NT2/D1 (cell line): ENCODE measurements around the gene ERICH6.

Experiments used
- DNase-seq: peaks from one replicate; pipeline ENCODE4 v3.0.0-alpha.2; 2011; ENCODE audit warnings: low read depth, low spot score
- H3K27me3 ChIP-seq: 2 replicates; pipeline ENCODE4 v1.6.0; 2011; ENCODE audit warnings: mild to moderate bottlenecking; ENCODE audit not compliant: insufficient read length, insufficient read depth
- H3K36me3 ChIP-seq: 2 replicates; pipeline ENCODE4 v1.6.1; 2011; ENCODE audit warnings: mild to moderate bottlenecking, low read length, mixed read lengths; ENCODE audit not compliant: insufficient read depth, insufficient read length
- H3K4me1 ChIP-seq: 2 replicates; pipeline ENCODE4 v1.5.1; 2011; ENCODE audit not compliant: insufficient read depth, insufficient read length
- H3K4me3 ChIP-seq: 2 replicates; pipeline ENCODE4 v1.5.1; 2011; ENCODE audit warnings: low read depth; ENCODE audit not compliant: insufficient read length
- H3K9ac ChIP-seq: 2 replicates; pipeline ENCODE4 v1.6.0; 2011; ENCODE audit warnings: low read depth; ENCODE audit not compliant: insufficient read length
- H3K9me3 ChIP-seq: 2 replicates; pipeline ENCODE4 v1.5.1; 2011; ENCODE audit warnings: mild to moderate bottlenecking, low read length; ENCODE audit not compliant: insufficient read depth
- SUZ12 ChIP-seq: IDR thresholded peaks from 2 replicates; pipeline ENCODE4 v1.6.1; 2011; ENCODE audit not compliant: insufficient read length, insufficient read depth; ENCODE audit errors: extremely low read depth
- YY1 ChIP-seq: IDR thresholded peaks from 2 replicates; pipeline ENCODE4 v1.6.1; 2011; ENCODE audit not compliant: insufficient read length, insufficient read depth
- ZNF274 ChIP-seq: IDR thresholded peaks from 2 replicates; pipeline ENCODE4 v1.6.1; 2011; ENCODE audit warnings: mild to moderate bottlenecking, low read depth, low read length

ERICH6 gene

DNA sequence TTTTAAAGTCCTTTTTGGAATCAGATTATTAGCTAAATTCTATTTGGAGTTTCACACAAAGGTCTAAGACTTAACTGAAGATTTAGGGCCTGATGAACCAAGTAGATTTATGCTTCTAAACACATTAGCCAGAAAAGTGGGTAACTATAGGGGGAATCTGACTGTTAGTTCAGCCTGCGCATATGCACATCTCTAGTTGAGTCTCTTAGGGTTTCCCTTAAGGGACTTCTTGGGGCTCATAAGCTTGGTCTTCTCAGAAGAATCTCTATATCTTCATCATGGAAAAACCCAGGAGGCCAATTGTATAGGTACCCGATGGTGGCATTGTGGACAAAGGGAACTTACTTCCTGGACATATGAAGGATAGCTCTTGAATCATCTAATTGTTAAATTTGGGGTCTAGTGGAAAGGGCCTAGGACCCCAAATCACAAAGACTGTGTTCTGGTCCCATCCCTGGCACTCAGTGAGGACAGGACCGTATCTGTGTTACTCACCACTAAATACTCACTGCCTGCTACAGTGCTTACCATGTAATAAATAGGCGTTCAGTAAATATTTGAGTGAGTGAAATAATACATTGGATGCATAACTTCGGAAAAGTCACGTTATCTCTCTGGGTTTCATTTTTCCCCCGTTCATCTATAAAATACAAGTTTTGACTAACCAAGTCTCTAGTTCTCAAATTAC lies 83.6 kb downstream of the ERICH6 start:
- no peak overlapping the region for H3K9ac ChIP-seq
- TF ChIP-seq YY1, result no peak
- no peak for TF ChIP-seq ZNF274
- no peak for TF ChIP-seq SUZ12
- H3K9me3 ChIP-seq, result no peaks in the 10 kb centered on the region
- no peak for DNase-seq
- no peaks in the 10 kb centered on the region for H3K27me3 ChIP-seq
- no peaks in the 10 kb centered on the region for H3K4me1 ChIP-seq
- H3K36me3 ChIP-seq, result peaks cover 24% of the 10 kb centered on the region
- no peak overlapping the region for H3K4me3 ChIP-seq

DNA sequence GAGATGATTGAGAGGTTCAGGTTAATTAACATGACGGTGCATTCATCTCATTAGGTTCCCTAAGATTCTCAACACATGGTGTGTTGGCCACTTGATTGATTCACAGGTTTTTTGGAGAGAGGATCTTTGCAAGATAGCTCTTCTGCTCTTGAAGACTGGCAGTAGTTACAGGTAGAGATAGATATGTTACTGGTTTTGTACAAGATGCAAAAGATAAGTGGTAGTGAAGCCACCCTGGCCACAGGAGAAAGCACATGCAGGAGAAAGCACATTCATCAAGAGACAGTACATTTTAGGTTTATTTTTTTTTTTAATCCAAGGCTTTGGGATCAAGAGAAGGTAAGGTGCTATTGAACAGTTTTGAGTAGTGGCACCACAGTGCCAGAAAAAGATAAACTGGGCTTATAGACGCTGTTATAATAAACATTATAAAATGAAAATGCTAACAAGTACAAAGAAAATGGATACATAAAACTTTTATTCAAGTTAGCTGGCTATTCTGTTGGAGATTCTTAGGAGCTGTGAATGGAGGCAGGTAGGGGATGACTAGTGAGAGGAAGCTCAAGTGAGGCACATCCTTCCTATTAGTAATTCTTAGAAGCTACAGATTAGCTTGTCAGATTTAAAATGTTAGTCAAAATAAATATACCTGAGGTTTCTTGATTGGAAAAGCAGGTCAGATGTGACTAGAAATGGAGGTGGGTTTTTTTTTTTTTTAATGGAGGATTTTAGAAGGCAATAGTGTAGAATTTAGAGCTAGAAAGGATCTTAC lies 89.8 kb downstream of the ERICH6 start:
- Histone ChIP-seq H3K36me3 (peaks cover 32% of the 10 kb centered on the region), H3K9me3 (no peaks in the 10 kb centered on the region), H3K4me1 (no peaks in the 10 kb centered on the region), H3K27me3 (no peaks in the 10 kb centered on the region), H3K4me3 (no peak overlapping the region), H3K9ac (no peak overlapping the region)
- no peak for DNase-seq
- no peak for TF ChIP-seq ZNF274
- no peak for TF ChIP-seq SUZ12
- no peak for TF ChIP-seq YY1

DNA sequence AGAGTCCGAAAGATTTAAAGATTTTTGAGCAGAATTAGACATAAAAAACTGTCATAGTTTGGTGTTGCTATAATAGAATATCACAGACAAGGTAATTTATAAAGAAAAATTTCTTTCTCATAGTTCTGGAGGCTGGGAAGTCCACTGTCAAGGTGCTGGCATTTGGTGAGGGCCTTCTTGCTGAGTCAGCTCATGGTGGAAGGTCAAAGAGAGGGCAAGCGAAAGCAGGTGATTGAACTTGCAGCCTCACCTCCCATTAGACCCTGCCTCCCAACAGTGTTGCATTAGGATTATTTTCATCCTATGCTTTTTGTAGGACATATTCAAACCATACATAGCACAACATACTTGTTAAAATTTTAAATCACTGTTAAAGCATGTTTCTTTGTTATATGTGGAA lies 90.7 kb downstream of the ERICH6 start:
- H3K27me3 ChIP-seq, result no peaks in the 10 kb centered on the region
- H3K9ac ChIP-seq, result no peak overlapping the region
- no peak for TF ChIP-seq ZNF274
- no peak for TF ChIP-seq SUZ12
- TF ChIP-seq YY1, result no peak
- H3K4me1 ChIP-seq, result no peaks in the 10 kb centered on the region
- peaks cover 32% of the 10 kb centered on the region for H3K36me3 ChIP-seq
- no peak overlapping the region for H3K4me3 ChIP-seq
- DNase-seq, result no peak
- H3K9me3 ChIP-seq, result no peaks in the 10 kb centered on the region

DNA sequence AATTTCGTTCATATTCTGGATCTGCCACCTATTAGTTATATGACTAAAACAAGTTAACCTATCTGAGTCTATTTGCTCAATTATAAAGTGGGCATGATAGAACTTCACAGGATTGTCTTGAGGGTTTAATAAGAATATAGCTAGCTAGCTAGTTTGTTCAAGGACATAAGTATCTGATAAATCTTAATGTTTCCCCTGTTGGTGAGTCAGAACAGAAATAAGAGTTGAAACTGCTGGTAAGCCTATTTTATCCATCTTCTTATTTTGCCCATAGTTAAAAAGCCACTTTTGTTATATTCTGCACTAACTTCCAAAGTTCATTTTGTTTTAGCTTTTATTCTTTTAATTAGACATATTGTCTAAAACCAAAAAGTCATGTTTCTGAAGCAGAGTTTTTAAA lies 91.2 kb downstream of the ERICH6 start:
- H3K27me3 ChIP-seq, result no peaks in the 10 kb centered on the region
- no peaks in the 10 kb centered on the region for H3K4me1 ChIP-seq
- H3K36me3 ChIP-seq, result peaks cover 33% of the 10 kb centered on the region
- no peak for DNase-seq
- H3K4me3 ChIP-seq, result no peak overlapping the region
- no peak overlapping the region for H3K9ac ChIP-seq
- no peaks in the 10 kb centered on the region for H3K9me3 ChIP-seq
- TF ChIP-seq SUZ12, result no peak
- no peak for TF ChIP-seq YY1
- no peak for TF ChIP-seq ZNF274

DNA sequence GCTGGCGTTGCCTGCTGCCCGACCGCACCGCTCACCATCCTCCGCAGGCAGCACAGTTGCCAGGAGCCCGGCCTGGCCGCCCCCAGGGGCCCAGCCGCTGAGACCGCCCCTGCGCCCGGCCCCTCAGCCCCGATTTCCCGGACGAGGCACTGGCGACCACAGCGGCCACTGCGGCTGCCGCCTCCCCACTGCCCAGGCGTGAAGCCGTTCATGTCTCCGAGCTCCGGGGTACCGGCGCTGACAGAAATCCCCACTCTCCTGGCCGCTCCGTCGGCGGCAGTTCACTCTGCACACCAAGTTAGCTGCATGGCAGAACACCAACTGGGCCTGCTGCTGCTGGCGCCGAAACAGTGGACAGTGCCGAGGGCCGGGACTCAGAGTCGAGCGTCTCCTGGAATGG lies 92.1 kb downstream of the ERICH6 start:
- H3K9me3 ChIP-seq, result no peaks in the 10 kb centered on the region
- H3K36me3 ChIP-seq, result peaks cover 39% of the 10 kb centered on the region
- no peak for DNase-seq
- H3K4me3 ChIP-seq, result no peak overlapping the region
- H3K9ac ChIP-seq, result no peak overlapping the region
- no peaks in the 10 kb centered on the region for H3K4me1 ChIP-seq
- TF ChIP-seq SUZ12, result no peak
- no peak for TF ChIP-seq ZNF274
- TF ChIP-seq YY1, result no peak
- H3K27me3 ChIP-seq, result no peaks in the 10 kb centered on the region

DNA sequence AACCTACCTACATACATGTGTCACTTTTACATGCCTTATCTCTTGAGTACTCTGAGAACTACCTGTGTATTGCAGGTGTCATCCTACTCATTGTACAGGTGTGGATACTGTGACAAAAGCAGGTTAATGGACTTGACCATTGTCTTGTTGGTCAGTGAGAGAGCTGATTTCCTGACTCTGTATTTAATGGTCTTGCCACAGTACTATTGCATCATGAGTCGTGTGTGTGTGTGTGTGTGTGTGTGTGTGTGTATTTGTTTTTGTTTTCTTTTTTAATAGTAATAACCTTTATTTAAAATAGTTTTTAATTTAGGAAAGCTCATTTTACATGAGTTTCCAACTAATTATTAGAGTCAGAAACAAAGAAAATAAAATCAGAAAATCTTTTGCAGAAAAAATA lies 92.9 kb downstream of the ERICH6 start:
- H3K36me3 ChIP-seq, result peaks cover 43% of the 10 kb centered on the region
- H3K9me3 ChIP-seq, result no peaks in the 10 kb centered on the region
- no peaks in the 10 kb centered on the region for H3K27me3 ChIP-seq
- DNase-seq, result no peak
- no peak overlapping the region for H3K9ac ChIP-seq
- H3K4me1 ChIP-seq, result no peaks in the 10 kb centered on the region
- TF ChIP-seq SUZ12 (no peak), YY1 (no peak), ZNF274 (no peak)
- no peak overlapping the region for H3K4me3 ChIP-seq

DNA sequence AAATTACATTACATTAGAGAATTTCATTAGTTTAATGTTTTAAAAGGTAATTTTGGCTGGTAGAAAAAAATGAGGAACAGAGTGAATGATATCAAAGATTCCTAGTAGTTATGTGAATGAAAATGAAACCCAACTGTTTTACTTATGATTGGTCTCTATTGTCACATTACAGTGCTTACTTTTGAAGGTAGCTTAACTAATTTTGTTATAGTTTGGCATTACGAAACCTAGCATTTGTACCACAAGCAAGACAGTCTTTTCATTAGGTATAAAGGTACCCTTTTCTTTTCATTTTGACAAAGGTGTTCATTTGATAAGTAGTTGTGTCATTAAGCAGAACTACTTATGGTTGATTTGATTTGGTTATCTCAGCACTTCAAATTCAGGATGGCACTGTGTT lies 93.7 kb downstream of the ERICH6 start:
- no peak overlapping the region for H3K9ac ChIP-seq
- no peak for DNase-seq
- no peaks in the 10 kb centered on the region for H3K9me3 ChIP-seq
- no peak for TF ChIP-seq SUZ12
- TF ChIP-seq ZNF274, result no peak
- TF ChIP-seq YY1, result no peak
- no peaks in the 10 kb centered on the region for H3K4me1 ChIP-seq
- no peaks in the 10 kb centered on the region for H3K27me3 ChIP-seq
- peaks cover 46% of the 10 kb centered on the region for H3K36me3 ChIP-seq
- H3K4me3 ChIP-seq, result no peak overlapping the region
